SIG-M5 treated with dmso at 0.1 percent for 504 hours (cell line): Measurements from ENCODE around the gene CHMP2A.
"Not testable (repeated sequence)": the region's sequence is repeated elsewhere in the genome, so short reads cannot be mapped to it uniquely, and the experiment has no call there.

Experiments
- DNase-seq: peaks from one replicate; lab custom pipeline; 2025; ENCODE audit not compliant: unreplicated experiment; lab: John Stamatoyannopoulos, UW

Gene CHMP2A

GRCh38 chr19:58542641-58543372 is 12.1 kb downstream of the CHMP2A start:
- DNase-seq = not testable (repeated sequence)

- DNase-seq = not testable (repeated sequence)
Observed at GRCh38 chr19:58539169-58539559, 15.7 kb downstream of the CHMP2A start.

- DNase-seq = no peak
Observed at GRCh38 chr19:58538257-58539168, 16.4 kb downstream of the CHMP2A start.

- no peak for DNase-seq
Observed at GRCh38 chr19:58536852-58537798, 17.8 kb downstream of the CHMP2A start.

- no peak for DNase-seq
Observed at GRCh38 chr19:58535857-58536256, 19.0 kb downstream of the CHMP2A start.

GRCh38 chr19:58531034-58531840 is 23.7 kb downstream of the CHMP2A start:
- DNase-seq = no peak

- DNase-seq = no peak
Observed at GRCh38 chr19:58529405-58529804, 25.5 kb downstream of the CHMP2A start.

- DNase-seq = no peak
Observed at GRCh38 chr19:58522709-58523108, 32.2 kb downstream of the CHMP2A start.

GRCh38 chr19:58521651-58522050 is 33.3 kb downstream of the CHMP2A start:
- no peak for DNase-seq

GRCh38 chr19:58520257-58520599 is 34.7 kb downstream of the CHMP2A start:
- DNase-seq = no peak

- peak; percentile 97 for DNase-seq
Observed at GRCh38 chr19:58519355-58520256, 35.3 kb downstream of the CHMP2A start, which contains the start of gene ZBTB45. Gene ZBTB45 (minus strand): TSS chr19:58519810. CDS start chr19:58517673, 2,137 bp downstream.

- peak; percentile 65 for DNase-seq
Observed at GRCh38 chr19:58519087-58519354, 35.9 kb downstream of the CHMP2A start.

GRCh38 chr19:58518256-58519086 is 36.4 kb downstream of the CHMP2A start:
- peak; percentile 75 for DNase-seq

GRCh38 chr19:58516964-58517833 is 37.7 kb downstream of the CHMP2A start:
- DNase-seq = no peak

GRCh38 chr19:58516246-58516836 is 38.6 kb downstream of the CHMP2A start:
- no peak for DNase-seq

- no peak for DNase-seq
Observed at GRCh38 chr19:58515259-58515658, 39.6 kb downstream of the CHMP2A start.

GRCh38 chr19:58514564-58515022 is 40.3 kb downstream of the CHMP2A start:
- no peak for DNase-seq
